Stimulated activated CD8-positive, alpha-beta memory T cell treated with anti-CD3 and anti-CD28 coated beads, Interleukin-2, amount 100 ng/mL, for 48 hours (primary cell): ENCODE data around the gene SV2B.
"Not testable (repeated sequence)": the region's sequence is repeated elsewhere in the genome, so short reads cannot be mapped to it uniquely, and the experiment has no call there.

Experiments used
- DNase-seq, 2 donors: peaks; one replicate each; pipeline ENCODE4 v3.0.0-alpha.2; 2020; ENCODE audit warnings: low read depth in 2 of 2

The SV2B gene, protein sequence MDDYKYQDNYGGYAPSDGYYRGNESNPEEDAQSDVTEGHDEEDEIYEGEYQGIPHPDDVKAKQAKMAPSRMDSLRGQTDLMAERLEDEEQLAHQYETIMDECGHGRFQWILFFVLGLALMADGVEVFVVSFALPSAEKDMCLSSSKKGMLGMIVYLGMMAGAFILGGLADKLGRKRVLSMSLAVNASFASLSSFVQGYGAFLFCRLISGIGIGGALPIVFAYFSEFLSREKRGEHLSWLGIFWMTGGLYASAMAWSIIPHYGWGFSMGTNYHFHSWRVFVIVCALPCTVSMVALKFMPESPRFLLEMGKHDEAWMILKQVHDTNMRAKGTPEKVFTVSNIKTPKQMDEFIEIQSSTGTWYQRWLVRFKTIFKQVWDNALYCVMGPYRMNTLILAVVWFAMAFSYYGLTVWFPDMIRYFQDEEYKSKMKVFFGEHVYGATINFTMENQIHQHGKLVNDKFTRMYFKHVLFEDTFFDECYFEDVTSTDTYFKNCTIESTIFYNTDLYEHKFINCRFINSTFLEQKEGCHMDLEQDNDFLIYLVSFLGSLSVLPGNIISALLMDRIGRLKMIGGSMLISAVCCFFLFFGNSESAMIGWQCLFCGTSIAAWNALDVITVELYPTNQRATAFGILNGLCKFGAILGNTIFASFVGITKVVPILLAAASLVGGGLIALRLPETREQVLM

DNA sequence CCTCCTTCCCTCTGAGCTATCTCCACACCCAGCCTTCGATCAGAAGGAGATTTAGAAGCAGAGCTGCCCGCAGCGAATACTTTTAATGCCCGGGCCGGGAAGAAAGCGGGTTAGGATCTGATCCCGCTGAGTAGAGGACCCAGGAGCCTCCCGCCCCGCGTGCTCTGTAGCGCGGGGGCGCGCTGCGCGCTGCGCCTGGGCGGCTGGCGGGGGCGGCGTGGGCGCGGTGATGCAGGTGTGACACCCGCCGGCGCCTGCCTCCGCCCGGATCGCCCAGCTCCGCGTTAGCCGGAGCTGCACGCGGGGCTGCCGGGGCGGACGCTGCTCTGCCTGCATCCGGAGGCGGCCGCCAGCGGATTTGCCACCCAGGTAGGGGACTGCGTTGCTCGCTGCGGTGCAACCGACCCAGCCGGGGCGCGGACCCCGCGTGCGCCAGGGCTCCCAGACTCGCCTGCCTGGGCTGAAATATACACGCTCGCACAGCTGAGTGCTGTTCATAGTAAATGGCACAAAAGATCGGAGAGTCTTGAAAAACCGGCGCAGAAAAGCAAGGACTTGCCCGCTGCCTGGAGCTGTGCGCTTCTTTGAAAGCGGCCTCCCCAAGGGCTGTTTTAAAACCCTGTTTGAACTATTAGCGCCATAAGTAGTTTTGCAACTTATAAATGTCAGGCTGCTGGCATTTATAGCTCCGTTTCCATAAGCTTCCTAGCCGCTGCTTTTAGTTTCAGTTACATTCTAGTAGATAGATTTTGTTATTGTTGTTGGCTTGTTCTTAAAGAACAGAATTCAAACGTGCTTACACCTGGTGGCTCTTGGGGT, at the start of gene SV2B:
TSS of gene SV2B (plus strand) at position 263 of the 819 bp plus-strand sequence. CDS start 126,007 bp downstream, outside the sequence.
- peak; percentile 26 to 27 for DNase-seq

DNA sequence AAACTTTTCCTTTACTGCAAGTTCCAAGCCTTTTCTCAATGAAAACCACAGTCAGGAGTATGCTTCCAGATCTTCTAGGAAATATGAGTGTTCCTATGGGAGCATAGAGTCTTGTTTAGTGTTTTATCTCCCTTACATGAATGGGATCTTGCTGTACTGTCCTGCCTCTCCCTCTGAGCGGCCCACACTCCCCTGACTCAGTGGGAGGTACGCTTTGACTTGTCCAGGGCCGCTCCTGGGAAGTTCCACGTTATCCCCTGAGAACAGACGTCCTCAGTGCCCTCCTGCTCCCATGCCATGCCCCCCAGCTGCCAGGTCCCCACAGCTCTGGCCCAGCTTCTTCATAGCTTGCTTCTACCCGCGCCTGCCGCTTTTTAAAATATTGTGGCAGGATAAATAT, 48.8 kb upstream of the SV2B start:
- no peak for DNase-seq

DNA sequence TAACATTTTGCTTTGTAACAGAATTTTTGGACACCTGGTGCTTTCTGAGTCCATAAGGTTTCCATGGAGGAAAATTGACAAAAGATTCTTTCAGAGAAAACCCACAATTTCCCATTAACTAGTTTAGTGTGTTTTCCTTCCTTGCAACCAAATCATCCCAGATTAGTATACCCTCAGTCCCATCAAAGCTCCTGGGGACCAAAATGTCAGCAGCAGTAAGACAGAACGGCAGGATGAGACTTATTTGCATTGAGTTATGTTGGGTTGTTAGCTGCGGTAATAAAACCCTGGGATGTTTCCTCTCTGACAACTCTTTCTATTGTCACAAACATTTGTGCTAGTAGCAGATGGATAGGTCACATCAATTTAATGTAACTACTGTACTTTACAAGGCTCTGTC, 45.2 kb upstream of the SV2B start:
- no peak for DNase-seq

DNA sequence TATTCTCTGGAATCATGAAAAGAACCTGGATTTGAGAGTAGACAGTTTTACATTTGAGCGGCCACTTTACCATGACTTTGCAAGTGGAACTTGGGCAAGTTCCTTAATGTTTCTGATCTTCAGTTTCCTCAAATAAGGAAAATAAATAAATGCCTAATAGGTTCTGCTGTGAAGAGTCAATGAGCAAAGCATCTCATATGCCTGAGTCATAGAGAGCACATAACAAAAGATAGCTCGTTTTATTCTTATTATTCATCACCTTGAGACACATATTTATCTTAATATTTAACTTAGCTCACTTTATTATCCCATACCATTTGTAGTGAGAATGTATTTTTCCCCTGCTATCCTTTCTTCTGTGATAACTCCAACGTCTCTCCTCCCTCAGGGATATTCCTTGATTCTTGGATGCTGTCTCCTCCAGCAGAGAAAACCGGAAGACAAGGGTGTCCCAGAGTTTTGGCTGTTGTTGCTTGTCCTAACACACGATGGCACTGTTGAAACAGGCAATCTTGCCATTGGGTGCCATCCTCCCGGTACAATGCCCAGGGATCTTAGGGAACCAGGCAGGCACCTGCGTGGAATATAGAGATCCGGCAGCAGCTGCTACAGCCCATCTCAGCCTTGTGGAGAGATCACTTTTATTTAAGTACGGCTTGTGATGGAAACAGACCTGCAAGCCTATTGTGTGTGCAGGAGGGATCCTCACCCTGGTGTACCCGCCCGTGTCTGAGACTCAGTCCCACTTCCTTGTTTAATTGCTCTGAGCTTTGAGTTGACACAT, 44.3 kb upstream of the SV2B start:
- peak in 1 of 2 donors; percentile 17 for DNase-seq

DNA sequence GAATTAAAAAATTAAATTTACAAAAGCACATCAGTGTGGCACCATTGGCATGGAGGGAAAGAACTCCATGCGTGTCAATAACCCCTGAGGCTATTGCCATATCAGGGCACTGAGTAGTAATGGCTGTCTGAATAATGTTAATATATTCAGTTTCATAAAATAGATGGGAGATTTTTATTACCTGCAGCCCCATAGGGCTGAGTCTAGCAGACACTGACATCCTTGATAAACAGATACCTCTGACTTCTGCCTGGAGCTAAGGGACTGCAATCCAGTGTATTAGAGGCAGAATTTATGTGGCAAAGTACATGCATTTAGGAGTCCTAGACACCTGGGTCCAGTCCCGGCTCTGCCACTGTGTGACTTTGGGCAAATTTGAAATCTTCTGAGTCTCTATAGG, 38.8 kb upstream of the SV2B start:
- DNase-seq: no peak

DNA sequence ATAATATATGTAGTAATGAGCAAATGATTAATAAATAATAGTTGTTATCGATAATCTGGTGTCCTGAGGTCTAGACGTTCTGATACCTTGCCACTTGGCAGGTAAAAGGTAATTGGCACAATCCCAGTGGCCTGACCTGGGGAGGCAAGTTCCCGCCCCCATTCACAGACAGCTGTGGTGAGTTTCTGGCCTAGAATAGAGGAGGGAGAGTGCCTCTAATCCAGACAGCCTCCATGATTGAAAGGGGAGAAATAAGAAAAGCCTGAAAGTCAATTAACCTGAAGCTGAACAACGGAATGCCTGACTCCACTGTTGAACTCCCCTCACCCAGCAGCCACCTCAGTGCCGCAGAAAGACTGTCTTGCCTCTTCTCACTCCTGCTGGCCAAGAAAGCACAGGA, 38.1 kb upstream of the SV2B start:
- no peak for DNase-seq

DNA sequence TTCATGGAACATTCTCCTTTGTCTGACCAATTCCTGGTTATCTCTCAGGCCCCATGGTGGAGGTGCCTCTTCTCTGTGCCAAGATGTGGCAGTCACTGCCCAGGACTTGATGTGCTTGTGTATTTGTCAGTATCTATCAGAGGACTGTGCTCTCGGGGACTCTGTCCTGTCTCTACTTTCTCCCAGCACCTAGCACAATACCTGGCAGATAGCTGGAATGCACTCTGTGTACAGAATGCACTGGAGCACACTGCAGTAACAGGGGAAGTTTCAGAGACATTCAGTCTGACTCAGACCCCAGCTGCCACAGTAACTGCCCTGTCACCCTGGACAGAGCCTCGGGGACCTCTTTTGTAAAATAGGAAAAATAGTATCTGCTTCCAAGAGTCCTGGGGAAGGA, 34.6 kb upstream of the SV2B start:
- no peak for DNase-seq

DNA sequence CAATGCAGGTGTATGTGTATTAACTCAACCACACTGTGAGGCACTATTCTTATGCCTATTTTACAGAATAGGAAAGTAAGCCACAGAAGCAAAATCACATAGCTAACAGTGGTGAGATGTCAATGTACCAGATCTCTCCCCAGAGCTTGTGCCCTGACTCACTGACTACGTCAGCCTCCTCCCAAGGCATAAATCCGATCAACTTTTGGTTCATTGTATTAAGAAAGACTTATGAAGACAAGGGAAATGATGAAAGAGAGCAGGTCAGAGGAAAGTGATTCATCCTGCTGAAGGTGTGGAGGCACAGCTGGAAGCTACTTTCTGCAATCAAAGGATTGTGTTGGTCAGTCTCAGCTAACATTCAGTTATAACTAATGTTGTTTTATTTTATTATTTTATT, 33.0 kb upstream of the SV2B start:
- no peak for DNase-seq

DNA sequence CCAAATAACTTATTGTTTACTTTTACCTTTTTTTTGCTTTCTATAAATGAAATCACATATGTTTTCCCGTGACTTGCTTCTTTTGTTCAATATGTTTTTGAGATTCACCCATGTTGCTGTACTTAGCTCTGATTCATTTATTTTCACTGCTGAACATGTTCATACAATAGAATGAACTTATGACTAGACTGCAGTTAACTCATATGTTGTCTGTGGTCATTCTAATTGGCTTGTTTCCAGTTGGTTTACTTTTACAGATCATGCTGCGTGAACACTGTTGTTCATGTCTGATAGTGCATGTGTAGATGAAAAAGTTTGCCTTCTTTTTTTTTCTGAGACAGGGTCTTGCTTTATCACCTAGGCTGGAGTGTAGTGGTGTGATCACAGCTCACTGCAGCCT, 31.6 kb upstream of the SV2B start:
- no peak for DNase-seq

DNA sequence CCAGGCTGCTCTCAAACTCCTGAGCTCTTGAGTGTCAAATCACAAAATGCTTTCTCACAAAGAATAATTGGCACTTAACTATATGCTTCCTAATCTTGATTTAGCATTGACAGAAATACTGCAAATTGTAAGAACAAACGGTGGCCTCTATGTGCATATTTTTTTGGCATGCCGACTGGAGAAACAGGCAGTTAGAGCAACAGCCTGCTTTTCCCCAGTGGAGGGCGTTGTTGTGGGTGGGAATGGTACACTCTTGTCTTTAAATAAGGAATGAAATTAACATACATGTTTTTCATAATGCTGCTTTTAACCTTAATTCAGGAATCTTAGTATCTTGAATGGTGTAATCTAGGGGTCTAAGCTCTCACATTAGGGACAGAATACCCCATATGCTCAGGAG, 31.1 kb upstream of the SV2B start:
- no peak for DNase-seq

DNA sequence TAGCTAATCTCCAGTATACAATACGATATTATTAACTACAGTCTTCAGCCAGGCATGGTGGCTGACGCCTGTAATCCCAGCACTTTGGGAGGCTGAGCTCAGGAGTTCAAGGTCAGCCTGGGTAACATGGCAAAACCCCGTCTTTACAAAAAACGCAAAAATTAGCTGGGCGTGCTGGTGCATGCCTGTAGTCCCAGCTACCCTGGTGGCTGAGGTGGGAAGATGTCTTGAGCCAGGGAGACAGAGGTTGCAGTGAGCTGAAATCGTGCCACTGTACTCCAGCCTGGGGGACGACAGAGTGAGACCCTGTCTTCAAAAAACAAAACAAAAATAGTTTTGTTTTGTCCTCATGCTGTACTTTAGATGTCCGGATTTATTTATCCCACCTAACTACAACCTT, 29.2 kb upstream of the SV2B start:
- DNase-seq: no peak

DNA sequence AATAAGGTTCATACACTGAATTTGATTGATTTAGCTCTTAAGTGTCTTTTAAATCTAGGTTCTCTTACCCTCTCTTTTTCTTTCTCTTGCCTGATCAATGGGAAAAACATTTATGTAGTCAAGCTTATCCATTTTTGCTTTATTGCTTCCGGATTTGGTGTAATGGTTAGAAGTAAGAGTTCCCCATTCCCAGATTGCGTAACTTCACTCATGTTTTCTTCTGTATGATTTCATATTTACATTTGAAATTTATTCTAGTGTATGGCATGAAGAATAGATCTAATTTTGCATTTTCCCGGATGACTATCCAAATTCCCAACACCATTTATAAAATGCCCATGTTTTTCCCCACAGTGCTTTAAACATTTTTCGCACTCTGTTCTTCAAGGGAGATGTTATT, 27.9 kb upstream of the SV2B start:
- DNase-seq: no peak

DNA sequence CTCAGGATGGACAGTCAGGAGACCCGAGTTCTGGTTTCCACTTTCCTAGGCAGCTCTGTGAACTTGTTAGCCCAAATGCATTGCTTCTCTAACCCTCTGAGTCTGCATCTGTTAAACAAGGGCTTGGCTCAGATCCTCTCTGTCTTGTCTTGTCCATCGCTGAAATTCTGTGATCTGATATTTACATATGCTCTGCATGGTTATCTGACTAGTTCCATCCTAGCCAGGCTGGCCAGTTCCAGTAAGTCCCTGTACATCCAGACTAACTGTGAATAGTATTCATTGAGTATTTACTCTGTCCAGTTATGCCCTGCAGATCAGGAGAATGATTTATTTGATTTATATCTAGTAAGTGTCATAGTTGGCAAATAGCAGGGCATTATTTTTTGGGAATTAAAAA, 27.0 kb upstream of the SV2B start:
- DNase-seq: no peak

DNA sequence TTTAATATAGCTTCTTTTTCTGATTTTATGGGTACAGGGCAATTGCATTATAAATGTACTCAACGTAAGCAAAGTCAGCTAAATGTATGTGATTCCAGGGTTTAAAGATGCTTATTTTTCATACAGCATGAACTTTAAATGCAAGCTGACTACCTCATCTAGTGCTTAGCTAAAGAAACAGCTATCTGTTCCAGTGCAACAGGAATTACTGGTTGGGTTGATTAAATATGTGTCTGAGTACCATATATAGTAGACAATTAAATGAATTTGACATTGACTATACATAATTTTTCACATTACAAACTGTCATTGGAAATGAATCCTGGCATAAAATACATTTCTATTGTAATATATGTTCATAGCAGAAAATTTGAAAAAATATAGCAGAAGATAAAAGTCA, 26.3 kb upstream of the SV2B start:
- DNase-seq: no peak

DNA sequence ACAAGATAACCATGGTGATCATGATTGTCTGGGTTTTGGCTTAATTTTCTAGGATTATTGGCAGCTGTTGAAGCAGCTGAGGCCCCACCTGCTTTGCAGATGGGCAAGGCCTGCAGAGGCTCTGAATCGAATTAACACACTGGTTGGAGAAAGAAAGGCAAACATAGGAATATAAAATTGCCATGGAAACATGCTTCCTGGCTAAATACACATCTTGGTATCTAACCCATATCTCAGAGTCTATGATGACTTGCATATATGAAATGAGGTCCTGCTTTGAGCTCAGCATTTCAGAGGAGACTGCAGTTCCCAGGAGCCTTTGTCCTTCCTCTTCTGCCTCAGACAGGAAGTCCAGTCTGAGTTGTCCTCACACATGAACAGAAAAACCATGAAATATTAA, 24.3 kb upstream of the SV2B start:
- DNase-seq: no peak

DNA sequence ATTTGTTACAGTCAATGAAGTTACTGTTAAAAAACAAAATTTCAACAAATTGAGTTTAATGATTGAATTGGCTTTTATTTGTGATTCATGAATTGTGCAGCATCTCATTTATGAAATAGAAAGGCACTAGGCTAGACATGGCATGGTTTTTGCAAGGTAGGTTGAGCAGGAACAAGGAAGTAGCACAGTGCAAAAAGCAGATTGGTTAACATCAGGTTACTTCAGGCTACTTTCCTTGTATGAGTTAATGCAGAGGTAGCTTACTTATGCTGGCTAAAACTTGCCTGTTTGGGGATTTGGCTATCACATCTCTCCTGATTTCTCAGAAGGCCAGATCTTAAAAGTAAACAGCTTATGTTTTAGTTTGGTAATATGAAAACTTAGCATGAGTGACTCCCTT, 23.0 kb upstream of the SV2B start:
- DNase-seq: no peak

DNA sequence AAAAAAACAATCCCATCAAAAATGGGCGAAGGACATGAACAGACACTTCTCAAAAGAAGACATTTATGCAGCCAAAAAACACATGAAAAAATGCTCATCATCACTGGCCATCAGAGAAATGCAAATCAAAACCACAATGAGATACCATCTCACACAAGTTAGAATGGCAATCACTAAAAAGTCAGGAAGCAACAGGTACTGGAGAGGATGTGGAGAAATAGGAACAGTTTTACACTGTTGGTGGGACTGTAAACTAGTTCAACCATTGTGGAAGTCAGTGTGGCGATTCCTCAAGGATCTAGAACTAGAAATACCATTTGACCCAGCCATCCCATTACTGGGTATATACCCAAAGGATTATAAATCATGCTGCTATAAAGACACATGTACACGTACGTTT, 6.2 kb upstream of the SV2B start:
- DNase-seq: not testable (repeated sequence)

DNA sequence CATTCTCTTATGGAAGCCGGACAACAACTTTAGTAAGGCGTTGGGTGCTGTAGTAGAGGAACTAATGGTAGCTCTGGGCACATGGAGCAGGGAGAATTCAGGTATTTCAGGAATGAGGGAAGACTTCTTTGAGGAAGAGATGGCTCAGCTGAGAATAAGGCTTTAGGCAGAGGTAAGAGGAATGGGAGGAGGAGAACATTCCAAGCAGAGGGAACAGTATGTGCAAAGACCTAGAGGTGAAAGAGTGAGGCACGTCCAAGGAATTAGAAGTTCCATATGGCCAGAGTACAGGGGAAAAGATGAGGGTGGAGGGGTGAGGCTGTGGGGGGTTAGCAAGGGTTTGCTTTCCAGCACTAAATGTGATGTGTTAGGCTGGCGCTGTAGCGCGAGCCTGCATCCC, 1.6 kb upstream of the SV2B start:
- no peak for DNase-seq

DNA sequence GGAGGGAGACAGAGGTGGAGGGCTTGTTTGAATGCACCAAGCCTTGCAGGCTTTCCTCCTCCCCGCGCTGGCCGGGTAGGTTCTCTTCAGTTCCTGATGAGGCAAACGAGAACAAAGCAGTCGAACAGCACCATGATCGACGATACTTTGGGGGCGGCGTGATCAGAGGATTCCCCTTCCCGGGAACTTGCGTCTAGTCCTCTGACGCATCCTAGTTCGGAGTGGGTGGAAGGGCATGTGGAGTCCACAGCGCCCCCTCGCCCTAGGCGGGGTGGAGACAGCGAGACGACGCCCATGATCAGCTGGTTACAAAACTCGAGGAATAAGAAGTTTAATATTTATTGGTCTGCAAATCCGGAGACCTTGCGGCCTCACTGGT, 452 bp upstream of the SV2B start:
- peak in 1 of 2 donors; percentile 48 for DNase-seq

DNA sequence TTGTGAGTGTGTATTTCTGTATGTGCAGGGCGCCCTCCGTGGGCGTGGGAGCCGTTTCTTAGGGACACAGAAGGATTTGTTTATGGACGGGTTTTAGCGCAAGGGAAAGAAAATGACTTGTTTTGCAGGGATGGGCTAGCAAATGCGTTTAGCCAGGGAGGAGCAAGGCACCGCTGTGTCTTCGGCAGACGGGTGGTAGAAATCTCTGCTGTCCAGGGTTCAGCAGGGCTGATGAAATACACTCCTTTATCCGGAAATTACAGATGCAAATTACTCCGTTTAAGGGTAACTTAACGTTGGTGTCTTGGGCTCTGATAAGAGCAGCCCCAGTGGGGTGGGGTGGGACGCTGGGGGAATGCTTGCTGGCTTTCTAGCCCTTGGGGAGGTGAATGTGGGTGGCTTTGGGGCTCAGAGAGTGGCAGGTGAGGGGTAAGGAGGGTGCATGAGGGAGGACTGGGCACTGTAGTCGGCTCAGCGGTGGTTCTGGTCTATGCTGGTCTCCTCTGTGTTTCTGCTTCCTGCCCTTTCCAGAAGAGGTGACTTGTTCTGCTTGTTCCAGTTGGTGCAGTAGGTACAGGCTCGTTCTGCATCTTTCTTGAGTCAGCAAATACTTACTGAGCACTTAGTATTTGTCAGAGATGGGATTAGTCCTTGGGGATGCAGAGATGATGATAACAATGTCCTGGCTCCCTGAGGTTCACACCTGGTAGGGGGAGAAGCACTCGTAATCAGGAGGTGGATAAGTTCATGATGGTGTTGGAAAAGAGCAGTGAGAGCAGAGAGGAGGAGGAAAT, 954 bp downstream of the SV2B start:
- DNase-seq: no peak

DNA sequence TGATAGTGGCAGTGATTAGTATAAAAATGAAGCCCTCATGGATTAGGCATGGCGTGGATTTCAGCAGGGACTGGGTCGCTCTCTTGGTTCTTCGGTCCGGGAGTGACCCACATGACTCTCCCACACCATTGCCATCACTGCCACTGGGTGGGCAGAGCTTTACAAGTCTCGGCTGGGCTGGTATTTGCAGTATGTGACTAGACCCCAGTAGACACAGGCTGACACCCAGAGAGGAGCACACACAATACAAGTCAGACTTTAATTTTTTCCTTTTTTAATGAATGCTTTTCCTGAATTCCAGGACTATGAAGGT, 1.5 kb downstream of the SV2B start:
- DNase-seq: no peak
